ENCODE measurements around the gene KRTAP9-8.
"Not testable (repeated sequence)": the region's sequence is repeated elsewhere in the genome, so short reads cannot be mapped to it uniquely, and the experiment has no call there.

Gene KRTAP9-8

GRCh38 chr17:41251261-41251660 lies 13.5 kb downstream of the KRTAP9-8 start:
- no peak for TF ChIP-seq CTCF (IDR thresholded peaks at IDR 0.05; ENCODE audit: borderline replicate concordance, control extremely low read depth, extremely low read depth, insufficient read depth, missing control alignments)
- in situ Hi-C loops (cut with MboI; ENCODE audit: low sequenced_read_pairs, unreplicated experiment): no loop called here
- DNase-seq (ENCODE audit: low spot score): peak; percentile 0

- no peak for DNase-seq (ENCODE audit: low spot score)
- in situ Hi-C loops (cut with MboI; ENCODE audit: low sequenced_read_pairs, unreplicated experiment): no loop called here
- no peak for TF ChIP-seq CTCF (IDR thresholded peaks at IDR 0.05; ENCODE audit: borderline replicate concordance, control extremely low read depth, extremely low read depth, insufficient read depth, missing control alignments)
Observed at GRCh38 chr17:41254861-41255260, 17.1 kb downstream of the KRTAP9-8 start.

- in situ Hi-C loops (cut with MboI; ENCODE audit: low sequenced_read_pairs, unreplicated experiment): not testable (repeated sequence)
Observed at GRCh38 chr17:41255381-41256290, 17.8 kb downstream of the KRTAP9-8 start, which contains the start of gene KRTAP9-9. KRTAP9-9 (plus strand) TSS chr17:41255384.

GRCh38 chr17:41256291-41256685 lies 18.5 kb downstream of the KRTAP9-8 start:
- no peak for TF ChIP-seq CTCF (IDR thresholded peaks at IDR 0.05; ENCODE audit: borderline replicate concordance, control extremely low read depth, extremely low read depth, insufficient read depth, missing control alignments)
- peak; percentile 0 for DNase-seq (ENCODE audit: low spot score)
- in situ Hi-C loops (cut with MboI; ENCODE audit: low sequenced_read_pairs, unreplicated experiment): no loop called here

More at GRCh38 chr17:41255381-41256290, 17.8 kb downstream of the KRTAP9-8 start, which contains the start of gene KRTAP9-9:
- DNase-seq (ENCODE audit: low spot score): peak; percentile 1

GRCh38 chr17:41258406-41258805 lies 20.6 kb downstream of the KRTAP9-8 start:
- in situ Hi-C loops (cut with MboI; ENCODE audit: low sequenced_read_pairs, unreplicated experiment): no loop called here
- DNase-seq (ENCODE audit: low spot score): no peak
- TF ChIP-seq CTCF (IDR thresholded peaks at IDR 0.05; ENCODE audit: borderline replicate concordance, control extremely low read depth, extremely low read depth, insufficient read depth, missing control alignments): no peak

GRCh38 chr17:41263212-41263611 lies 25.4 kb downstream of the KRTAP9-8 start:
- DNase-seq (ENCODE audit: low spot score): peak; percentile 1
- no peak for TF ChIP-seq CTCF (IDR thresholded peaks at IDR 0.05; ENCODE audit: borderline replicate concordance, control extremely low read depth, extremely low read depth, insufficient read depth, missing control alignments)
- in situ Hi-C loops (cut with MboI; ENCODE audit: low sequenced_read_pairs, unreplicated experiment): no loop called here

DNA sequence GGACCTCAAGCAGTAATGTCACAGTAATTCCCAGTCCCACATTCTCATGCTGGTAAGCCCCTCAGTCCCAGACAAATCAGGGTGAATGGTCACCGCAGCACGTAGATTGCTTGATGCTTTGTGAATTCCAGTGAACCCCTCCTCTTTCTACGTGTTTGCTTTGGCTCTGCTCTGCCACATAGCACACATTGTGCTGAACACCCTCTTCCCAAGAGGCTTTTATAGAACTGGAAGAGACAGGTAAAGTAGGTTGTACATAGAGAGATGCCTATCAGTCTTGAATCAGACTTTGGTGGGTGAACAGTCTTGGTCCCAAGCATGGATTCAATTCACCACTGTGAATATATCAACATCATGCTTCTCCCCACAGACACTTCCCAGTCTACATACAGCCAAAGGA lies 26.8 kb downstream of the KRTAP9-8 start:
- TF ChIP-seq CTCF (IDR thresholded peaks at IDR 0.05; ENCODE audit: borderline replicate concordance, control extremely low read depth, extremely low read depth, insufficient read depth, missing control alignments): no peak
- in situ Hi-C loops (cut with MboI; ENCODE audit: low sequenced_read_pairs, unreplicated experiment): no loop called here
- peak; percentile 0 for DNase-seq (ENCODE audit: low spot score)
